Pulmonary artery endothelial cell (primary cell): Measurements from ENCODE around the gene EDA. TPM values are rescaled to one million over a fixed set of nuclear protein-coding genes. Genes with fewer than 3 reads are reported as not detected.
"Not testable (repeated sequence)": the region's sequence is repeated elsewhere in the genome, so short reads cannot be mapped to it uniquely, and the experiment has no call there.

Source experiments
- DNase-seq: peaks from one replicate; pipeline ENCODE4 v3.0.0-alpha.2; 2011; ENCODE audit warnings: low read depth, low spot score
- total RNA-seq: library from RNA; depleted of rRNA; stranded (reverse); fragments of >200 nt; gene quantifications from 2 replicates; pipeline ENCODE4 v1.2.3, GENCODE V29; 2014

EDA gene
- total RNA-seq, 1 donor from 2014 or later: 0.92 TPM

DNA sequence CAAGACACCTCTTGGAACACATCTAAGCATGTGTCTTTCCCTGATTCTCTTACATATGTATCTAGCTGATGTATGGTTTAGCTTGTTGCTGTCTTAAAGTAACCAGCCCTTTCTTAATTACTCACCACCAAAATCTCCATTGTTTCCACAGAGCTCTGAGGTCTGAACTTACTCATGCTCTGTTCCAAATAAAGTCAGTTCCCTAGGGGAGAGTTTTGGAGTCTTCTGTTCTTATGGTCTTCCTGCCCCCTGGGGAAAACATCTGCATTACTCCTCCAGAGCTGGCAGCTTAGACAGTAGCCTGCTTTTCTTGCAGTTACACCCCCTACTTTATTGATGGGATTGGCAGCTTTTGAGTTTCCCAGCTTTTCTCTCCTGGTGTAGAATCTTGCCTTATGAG lies 125.8 kb downstream of the EDA start:
- DNase-seq: no peak

DNA sequence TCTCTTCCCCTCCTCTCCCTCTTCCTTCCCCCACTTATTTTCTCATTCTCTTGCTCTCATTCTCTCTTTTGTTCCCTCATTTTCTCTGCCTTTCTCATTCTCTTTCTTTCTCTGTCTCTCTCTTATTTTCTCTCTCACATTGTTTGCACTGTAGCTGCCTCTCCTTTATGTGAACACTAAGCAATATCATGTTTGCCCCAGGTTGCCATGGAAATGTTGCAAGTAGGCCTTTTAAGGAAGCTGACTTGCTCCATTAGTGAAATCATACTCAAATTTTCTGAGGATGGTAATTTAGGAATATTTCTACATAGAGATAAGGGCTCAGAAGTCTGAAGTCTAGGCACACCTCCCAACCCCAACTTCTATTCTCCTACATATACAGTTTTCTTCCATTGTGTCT lies 130.1 kb downstream of the EDA start:
- no peak for DNase-seq

DNA sequence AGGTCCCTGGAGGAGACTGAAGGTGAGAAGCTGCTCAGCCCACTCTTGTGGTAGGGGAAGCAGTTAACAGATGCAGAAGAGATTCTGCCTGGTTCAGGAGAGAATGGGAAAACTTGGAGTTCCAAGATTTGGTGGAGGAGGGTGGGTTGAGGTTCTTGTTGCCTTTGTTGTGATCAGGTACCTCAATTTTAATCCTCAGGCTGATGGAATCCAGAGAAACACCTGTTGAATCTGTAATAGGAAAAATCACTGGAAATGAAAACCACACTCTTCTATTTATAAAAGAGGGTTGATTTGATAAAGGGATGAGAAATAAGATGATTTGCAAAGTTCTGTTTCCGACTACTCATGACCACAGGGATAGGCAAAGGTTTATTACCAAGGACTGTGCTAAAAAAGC lies 132.1 kb downstream of the EDA start:
- no peak for DNase-seq

DNA sequence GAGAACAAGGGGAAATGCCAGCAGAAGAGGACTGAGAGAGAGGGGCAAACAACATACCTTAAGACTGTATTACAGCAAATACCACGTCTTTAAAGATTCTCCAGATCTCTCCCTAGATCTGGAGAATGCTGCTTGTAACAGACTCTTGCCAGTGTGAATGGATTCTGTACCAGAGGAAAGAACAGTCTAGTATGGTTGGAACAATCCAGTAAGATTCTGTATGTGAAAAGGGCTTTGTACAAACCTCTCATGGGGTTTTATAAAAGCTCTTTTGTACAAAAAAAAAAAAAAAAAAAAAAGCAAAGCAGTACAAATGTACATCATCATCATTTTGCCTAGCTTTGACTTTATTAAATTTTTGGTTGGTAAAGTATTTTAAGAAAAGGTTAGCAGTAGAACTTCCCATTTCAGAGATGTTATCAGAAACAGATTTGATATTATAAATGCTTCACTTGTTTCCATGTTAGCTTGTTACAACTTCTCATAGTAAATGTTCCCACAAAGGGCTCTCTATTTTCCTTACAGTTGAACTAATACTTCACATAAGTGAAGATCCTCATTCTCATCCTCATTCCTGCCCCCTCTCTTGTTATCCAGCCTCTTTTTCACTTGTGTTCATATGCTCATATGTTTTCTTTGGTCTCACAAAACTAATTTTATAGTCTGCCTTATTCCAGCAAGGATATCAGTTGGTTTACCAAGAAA lies 144.2 kb downstream of the EDA start:
- DNase-seq: no peak

DNA sequence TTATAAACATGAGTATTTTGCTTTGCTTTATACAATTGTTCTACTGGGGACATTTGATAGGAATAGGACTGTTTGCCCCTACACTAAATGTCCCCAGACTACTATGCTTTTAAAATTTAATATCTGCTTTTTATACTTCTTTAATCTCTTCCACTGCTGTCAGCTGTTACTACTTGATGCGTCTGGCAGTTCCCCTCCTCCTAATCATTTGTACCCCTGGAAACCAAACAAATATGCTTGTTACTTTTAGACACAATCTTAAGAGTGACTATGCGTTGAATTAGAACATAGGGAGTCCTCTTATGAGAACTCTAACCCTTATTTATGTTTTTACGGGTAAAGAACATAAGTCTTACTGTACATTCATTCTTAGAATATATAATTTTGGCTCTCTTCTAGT lies 145.7 kb downstream of the EDA start:
- DNase-seq: no peak

DNA sequence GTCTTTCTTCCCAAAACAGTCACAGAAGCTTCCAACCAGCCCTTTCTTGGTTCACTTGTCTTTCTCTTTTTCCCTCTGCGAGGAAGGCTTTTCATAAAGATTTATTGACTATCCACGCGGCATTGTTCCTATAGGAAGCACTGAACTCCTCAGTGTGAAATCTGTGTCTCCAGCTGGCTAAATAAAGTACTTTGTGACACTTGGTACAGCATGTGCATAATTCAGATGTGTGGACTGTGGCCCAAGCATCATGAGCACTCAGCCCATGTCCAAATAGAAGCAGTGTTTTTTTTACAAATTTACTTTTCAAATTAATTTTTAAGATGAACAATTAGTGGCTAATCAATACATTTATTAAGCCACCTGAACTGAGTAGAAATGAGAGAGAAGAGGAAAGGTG lies 146.4 kb downstream of the EDA start:
- DNase-seq: no peak

DNA sequence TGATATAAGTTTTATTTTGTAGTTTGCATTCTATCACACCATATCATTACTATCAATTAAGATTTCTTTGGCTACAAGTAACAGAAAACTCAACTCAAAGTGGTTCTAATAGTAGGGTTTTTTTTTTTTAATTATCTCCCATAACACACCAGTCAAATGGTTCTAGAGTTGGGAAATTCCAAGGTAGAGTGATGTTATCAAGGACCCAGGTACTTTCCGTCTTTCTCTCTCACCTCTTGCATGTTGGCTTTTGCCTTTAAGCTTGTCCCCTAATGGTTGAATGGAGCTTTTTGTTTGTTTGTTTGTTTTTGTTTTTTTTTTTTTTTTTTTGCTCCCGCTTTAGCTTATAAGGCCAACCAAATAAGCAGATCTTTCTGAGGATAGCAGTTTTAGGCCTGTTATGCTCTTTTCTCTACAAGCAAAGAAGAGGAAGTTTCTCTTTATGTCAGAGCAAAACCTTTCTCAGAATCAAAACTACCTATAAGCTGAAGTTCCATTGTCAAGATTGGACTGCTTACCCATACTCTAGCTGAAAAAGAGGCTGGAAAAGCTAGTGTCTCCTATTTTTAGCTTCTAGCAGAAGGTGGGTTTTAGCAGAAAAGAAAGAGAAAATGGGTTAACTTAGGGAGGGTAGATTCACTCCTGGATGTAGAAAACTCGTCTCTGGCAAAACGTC lies 177.5 kb downstream of the EDA start:
- DNase-seq: no peak

DNA sequence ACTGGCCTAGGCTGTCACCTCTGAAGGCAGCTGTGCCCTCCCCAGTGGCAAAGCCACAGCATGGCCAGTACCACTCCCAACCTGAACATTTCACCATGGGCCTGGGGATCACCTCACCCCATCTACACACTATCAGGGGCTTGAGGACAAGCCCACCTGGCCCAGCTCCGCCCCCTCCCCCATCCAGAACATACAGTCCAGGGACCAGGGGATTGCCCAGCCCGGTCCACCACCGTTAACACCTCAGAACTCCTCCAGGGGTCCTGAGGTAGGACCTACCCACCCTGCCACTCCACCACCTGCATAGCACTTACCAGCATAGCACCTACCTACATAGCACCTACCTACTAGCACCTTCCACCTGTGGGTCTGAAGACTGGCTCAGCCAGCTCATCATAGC lies 179.8 kb downstream of the EDA start:
- DNase-seq: no peak

DNA sequence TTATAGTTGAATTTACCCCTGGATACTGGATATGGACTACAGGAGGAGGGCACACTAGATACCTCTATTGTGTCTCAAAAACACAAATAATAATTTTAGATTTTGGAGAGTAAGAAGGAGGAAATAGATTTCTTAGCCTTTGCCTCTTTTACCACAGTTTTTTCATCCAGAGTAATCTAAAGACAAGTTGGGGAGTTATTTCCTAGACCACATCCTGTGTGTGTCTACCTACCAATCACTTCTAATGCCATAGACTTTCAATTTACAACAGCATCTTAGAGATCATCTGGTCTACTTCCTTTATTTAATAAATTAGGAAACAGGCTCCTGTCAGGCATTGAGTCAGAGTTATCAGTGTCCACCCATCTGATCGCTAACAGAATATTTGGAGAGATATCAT lies 191.5 kb downstream of the EDA start:
- no peak for DNase-seq

DNA sequence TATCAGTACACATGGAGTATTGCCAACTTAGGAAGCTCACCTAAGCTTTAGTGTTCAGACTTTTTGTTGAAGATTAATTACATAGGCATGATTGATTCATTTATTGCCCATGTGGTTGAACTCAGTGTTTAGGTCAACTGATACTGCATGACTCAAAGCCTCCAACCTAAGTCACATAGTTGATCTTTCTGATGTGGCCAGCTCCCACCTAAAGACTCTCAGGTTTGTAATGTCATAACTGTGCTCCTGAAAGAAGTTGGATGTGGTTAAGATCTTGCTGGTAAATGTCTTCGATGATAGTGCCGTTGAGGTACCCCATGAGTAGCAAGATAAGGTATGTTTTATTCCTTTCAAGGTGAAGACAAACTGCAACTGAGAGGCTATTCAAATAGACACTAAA lies 192.5 kb downstream of the EDA start:
- DNase-seq: no peak

DNA sequence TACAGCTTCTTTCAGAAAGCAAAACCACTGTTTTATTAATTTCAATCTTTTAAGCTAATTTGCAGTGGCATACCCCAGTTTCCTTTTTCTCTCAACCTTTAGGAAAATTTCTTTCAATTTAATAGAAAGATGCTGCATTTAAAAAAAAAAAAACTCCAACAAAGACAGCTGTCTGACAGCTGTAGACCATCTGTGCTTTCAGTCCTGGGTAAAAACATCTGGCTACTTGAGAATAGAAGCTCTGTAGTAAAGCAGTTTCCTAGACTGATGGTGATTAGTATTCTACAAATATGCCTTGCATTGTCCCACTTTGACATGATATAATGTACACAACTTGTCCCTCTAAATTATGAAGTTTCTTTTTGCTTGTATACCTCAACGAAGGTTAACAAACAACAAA lies 197.8 kb downstream of the EDA start:
- DNase-seq: no peak

DNA sequence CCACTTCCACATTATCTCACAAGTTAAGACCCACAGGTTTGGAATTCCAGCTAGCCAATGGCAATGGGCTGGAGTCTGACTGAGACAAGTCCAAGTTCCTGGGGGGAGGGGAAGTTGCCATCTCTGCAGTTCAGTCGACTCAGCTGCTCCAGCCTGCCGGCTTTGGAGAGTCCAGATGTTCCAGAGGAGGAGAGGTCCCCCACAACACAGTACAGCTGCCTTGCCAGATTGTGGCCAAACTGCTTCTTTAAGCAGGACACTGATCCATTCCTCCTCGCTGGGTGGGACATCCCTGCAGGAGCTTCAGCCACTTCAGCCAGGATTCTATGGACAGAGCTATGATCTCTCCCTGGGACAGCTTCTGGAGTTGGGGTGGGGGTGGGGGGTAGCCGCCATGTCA lies 199.2 kb downstream of the EDA start:
- DNase-seq: no peak

DNA sequence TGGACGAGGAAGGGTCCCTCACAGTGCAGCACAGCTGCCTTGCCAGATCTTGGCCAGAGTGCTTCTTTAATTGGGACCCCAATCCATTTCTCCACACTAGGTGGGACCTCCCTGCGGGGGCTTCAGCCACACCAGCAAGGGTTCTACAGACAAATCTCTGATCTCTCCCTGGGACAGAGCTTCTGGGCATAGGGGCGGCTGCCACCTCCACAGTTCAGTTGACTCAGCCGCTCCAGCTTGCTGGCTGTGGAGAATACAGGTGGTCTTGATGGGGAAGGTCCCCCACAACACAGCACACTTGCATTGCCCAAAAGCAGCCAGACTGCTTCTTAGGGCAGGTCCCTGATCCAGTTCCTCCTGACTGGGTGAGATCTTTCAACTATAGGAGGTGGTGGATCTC lies 199.6 kb downstream of the EDA start:
- DNase-seq: no peak

DNA sequence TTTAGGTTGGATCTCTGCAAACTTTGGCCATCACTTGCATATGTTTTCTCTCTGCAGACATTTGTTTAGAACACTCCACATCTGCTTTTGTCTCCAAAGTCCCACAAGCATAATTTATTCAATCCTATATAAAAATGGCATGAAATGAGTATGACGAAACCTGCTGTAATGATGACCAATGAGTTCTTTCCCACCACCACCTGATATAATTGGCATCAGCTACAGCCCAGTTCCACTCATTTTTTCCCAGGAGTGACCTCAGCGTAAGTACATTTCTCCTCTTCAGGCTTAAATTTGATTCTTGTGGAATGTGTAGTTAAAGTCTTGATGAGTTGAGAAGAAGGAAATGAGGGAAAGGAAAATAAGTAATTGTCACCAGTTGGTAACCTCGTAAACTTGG lies 228.7 kb downstream of the EDA start:
- no peak for DNase-seq

DNA sequence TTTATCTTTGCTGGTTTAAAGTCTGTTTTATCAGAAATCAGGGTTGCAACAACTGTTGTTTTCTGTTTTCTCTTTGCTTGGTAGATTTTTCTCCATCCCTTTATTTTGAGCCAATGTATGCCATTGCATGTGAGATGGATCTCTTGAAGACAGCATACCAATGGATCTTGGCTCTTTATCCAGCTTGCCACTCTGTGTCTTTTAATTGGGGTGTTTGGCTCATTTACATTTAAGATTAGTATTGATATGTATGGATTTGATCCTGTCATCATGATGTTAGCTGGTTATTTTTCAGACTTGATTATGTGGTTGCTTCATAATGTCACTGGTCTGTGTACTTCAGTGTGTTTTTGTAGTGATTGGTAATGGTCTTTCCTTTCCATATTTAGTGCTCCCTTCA lies 244.1 kb downstream of the EDA start:
- DNase-seq: not testable (repeated sequence)

DNA sequence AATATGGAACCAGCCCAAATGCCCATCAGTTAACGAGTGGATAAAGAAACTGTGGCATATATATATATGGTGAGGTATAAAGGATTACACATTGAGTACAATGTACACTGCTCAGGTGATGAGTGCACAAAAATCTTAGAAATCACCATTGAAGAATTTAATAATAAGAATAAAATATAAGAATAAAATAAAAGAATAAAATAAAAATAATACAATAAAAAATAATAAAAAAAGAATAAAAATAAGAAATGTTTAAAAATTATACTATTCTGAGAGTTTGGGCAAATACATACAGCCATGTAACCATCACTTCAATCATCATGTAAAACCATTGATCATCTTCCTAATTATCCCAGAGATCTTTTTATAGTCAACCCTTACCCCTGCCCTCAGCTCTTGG lies 260.3 kb downstream of the EDA start:
- no peak for DNase-seq

DNA sequence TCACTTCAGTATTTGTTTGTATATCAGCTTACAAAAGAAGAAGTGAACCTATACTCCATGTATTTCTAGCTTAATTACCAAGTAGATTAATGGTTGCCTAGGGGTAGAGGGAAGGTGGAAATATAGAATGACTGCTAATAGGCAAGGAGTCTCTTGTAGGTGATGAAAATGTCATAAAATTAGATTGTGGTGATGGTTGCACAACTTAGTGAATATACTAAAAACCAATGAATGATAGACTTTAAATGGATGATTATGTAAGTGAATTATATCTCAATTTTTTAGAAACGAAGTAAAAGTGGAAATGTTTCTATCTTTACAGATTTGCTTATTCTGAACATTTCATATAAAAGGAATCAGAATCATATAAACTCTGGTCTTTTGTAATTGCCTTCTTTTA lies 268.3 kb downstream of the EDA start:
- no peak for DNase-seq

DNA sequence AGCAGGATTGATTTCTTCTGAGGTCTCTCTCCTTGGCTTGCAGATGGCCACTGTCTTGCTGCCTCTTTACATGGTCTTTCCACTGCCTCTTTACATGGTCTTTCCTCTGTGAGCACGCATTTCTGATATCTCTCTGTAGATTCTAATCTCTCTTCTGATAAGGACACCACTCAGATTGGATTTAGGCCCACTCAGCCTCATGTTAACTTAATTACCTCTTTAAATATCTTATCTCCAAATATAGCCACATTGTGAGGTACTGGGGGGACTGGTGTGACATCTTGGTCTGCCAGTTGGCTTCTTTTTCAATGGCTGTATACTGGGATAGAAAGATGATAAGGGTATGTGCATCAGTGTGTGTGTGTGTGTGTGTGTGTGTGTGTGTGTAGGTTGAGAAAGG lies 280.1 kb downstream of the EDA start:
- no peak for DNase-seq

DNA sequence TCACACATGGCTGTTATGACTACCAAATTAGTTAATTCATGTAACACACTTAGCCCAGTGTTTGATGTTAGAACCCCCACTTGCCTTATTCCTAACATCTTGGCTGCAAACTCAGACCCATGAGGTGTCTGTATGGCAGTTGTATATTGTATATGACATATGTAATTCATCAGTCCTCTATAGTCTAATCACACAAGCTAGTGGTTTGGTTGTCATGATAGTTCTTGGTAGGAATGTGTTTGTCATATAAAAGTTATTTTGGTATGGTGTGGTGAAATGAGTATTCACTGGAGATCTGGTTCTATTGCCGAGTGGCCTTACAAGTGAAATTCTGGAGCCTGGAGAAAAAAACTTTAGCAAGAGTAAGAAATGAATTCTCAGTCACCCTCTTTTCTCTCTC lies 284.6 kb downstream of the EDA start:
- DNase-seq: no peak

DNA sequence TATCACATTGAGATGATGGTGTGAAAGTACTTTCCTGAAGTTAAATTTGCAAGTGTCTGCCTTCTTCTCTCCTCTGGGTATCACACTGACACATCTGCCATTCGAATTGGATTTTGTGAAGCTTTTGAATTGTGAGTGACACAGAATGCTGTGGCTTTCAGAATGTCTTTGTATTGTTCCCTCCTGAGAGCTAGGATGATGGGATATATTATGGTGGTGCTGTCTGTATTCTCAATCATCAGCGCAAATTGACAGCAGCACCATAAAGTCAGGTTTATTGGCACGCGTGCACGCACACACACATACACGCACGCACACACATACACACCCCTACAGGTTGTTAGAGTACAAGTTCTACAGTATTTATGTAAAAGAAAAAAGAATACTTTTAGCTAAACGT lies 290.5 kb downstream of the EDA start:
- no peak for DNase-seq

DNA sequence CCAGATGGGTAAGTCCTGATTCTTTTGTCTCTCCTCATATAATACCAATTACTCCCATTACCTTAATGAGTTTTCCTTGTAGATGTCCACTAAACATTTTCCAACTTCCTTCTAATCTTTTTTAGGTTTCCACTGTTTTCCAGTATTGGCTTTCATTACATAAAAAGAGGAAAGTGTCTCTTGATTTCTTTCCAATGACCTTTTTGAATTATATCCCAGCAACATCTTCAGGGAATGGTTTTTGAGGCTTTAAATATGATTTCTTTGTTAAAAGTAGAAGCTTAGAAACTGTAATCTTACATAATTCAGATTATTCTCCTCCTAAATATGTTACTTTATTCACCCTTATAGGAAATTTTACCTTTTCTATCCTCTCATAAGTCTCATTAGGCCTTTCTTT lies 298.9 kb downstream of the EDA start:
- DNase-seq: no peak

DNA sequence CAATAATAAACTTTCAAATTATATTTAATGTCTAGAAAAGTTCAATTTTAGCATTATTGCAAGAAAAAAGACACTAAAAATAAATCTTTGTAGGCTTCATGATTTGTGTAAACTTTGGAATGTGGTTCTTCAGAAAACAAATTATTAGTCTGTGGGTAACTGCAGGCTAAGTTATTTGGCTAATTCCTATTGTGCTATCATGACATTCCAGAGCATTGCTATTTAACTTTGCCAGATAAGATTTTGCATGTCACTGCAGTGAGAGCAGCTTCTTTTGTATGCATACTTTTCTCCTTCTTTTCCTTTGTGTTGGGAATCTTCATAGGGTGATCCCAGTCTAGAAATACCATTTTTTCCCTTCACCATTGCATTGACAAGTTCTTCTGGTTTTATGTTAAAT lies 303.8 kb downstream of the EDA start:
- DNase-seq: no peak

DNA sequence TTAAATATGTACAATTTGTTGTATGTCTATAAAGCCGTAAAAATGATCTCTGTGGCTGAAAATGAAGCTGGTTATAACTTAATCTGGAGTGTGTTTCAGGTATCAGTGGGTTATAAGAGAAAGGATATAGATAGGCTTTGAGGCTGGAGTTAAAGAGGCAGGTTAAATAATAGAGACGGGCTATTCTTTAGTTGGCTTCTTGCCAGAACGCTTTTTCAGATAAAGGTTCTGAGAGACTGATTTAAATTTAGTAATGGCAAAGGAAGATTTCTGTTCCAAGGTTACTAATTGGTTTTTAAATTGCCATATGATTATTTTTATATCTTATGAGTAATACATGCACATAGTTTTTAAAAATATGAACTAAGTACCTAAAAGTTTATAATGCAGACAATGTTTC lies 316.4 kb downstream of the EDA start:
- no peak for DNase-seq
